ENCODE measurements around the gene PCCA. TPM values are rescaled to one million over a fixed set of nuclear protein-coding genes. Genes with fewer than 3 reads are reported as not detected.
A peak's percentile ranks its signal among the peaks of the same experiment; 100 is the strongest.

PCCA gene
- total and polyA plus RNA-seq, 2 donors (not counting 1 experiment from before 2014, with no cell fraction given): 11.2 to 73.0 TPM

DNA sequence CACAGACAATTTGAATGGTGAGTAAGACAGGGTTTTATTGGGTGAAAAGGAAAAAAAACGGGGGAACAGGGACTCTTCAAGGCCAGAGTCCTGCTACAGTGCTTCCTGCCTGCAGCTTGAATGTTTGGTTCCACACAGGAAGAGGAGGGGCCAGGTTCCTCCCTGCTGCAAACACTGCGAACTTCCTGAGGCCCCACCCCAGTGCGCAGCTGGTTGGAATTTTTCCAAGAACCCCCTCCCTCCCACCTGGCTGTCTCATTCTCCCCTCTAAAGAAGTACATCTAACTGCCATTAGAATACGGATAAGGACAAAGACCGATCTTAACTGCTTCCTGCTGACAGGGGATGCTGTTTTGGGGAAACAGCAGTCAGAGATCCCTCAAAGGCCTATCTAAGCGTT is 314.8 kb downstream of the PCCA start:
- Histone ChIP-seq H3K9ac (ENCODE audit: insufficient read depth, low read length) (no peak overlapping the region), H3K27me3 (ENCODE audit: control insufficient read depth, insufficient read depth, low read length) (no peaks in the 10 kb centered on the region), H3K4me1 (ENCODE audit: control insufficient read depth, extremely low read depth, insufficient read depth, low read length) (no peaks in the 10 kb centered on the region), H3K79me2 (ENCODE audit: control insufficient read depth, insufficient read depth, low read length) (no peaks in the 10 kb centered on the region), H2AFZ (ENCODE audit: low read length) (no peak overlapping the region), H3K27ac (ENCODE audit: insufficient read depth, low read length) (no peak overlapping the region), H3K36me3 (ENCODE audit: control insufficient read depth, insufficient read depth, low read length) (no peaks in the 10 kb centered on the region), H3K9me3 (ENCODE audit: control insufficient read depth, insufficient read depth, low read depth, low read length) (no peaks in the 10 kb centered on the region), H3K4me2 (ENCODE audit: extremely low read depth, insufficient read depth, low read length) (no peak overlapping the region), H4K20me1 (ENCODE audit: control insufficient read depth, extremely low read depth, insufficient read depth, low read length) (no peaks in the 10 kb centered on the region), H3K4me3 (replicated peaks in 1 of 4; ENCODE audit: control extremely low read depth in 1 of 4, insufficient read depth in 1 of 4, low read depth in 3 of 4, low read length in 4 of 4) (no peak overlapping the region)
- no peak for TF ChIP-seq EZH2 (IDR thresholded peaks at IDR 0.05; ENCODE audit: low read length, missing control alignments)
- TF ChIP-seq, protein P1, sequence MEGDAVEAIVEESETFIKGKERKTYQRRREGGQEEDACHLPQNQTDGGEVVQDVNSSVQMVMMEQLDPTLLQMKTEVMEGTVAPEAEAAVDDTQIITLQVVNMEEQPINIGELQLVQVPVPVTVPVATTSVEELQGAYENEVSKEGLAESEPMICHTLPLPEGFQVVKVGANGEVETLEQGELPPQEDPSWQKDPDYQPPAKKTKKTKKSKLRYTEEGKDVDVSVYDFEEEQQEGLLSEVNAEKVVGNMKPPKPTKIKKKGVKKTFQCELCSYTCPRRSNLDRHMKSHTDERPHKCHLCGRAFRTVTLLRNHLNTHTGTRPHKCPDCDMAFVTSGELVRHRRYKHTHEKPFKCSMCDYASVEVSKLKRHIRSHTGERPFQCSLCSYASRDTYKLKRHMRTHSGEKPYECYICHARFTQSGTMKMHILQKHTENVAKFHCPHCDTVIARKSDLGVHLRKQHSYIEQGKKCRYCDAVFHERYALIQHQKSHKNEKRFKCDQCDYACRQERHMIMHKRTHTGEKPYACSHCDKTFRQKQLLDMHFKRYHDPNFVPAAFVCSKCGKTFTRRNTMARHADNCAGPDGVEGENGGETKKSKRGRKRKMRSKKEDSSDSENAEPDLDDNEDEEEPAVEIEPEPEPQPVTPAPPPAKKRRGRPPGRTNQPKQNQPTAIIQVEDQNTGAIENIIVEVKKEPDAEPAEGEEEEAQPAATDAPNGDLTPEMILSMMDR (conservative IDR thresholded peaks at IDR 0.05 in 1 of 2, IDR thresholded peaks at IDR 0.05 in 1 of 2; ENCODE audit: low read depth in 1 of 2, low read length in 2 of 2): no peak
- no peak for DNase-seq (ENCODE audit: low read depth in 2 of 2)

DNA sequence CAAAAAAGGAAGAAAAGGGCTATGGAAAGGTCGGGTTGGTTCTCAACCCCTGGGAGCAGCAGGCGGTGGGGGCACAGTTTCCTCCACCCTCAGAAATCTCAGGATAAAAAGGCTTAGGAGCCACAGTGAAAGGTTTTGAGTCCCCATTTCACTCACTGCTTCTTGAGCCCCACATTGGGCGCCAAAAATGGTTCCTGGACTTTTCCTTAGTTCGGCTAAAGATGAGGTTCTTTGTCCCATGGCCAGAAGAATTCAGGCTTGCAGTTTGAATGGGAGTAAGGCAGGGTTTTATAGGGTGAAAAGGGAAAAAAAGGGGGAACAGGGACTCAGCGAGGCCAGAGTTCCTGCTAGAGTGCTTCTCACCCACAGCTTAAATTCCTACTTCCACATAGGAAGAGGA is 320.2 kb downstream of the PCCA start:
- H3K4me2 ChIP-seq (ENCODE audit: extremely low read depth, insufficient read depth, low read length): no peak overlapping the region
- no peaks in the 10 kb centered on the region for H4K20me1 ChIP-seq (ENCODE audit: control insufficient read depth, extremely low read depth, insufficient read depth, low read length)
- H3K4me1 ChIP-seq (ENCODE audit: control insufficient read depth, extremely low read depth, insufficient read depth, low read length): no peaks in the 10 kb centered on the region
- H3K9ac ChIP-seq (ENCODE audit: insufficient read depth, low read length): no peak overlapping the region
- H3K27me3 ChIP-seq (ENCODE audit: control insufficient read depth, insufficient read depth, low read length): no peaks in the 10 kb centered on the region
- peaks cover 2% of the 10 kb centered on the region for H3K9me3 ChIP-seq (ENCODE audit: control insufficient read depth, insufficient read depth, low read depth, low read length)
- TF ChIP-seq, protein P1 (conservative IDR thresholded peaks at IDR 0.05 in 1 of 2, IDR thresholded peaks at IDR 0.05 in 1 of 2; ENCODE audit: low read depth in 1 of 2, low read length in 2 of 2): no peak
- TF ChIP-seq EZH2 (IDR thresholded peaks at IDR 0.05; ENCODE audit: low read length, missing control alignments): no peak
- no peak overlapping the region for H3K4me3 ChIP-seq (replicated peaks in 1 of 4; ENCODE audit: control extremely low read depth in 1 of 4, insufficient read depth in 1 of 4, low read depth in 3 of 4, low read length in 4 of 4)
- H3K36me3 ChIP-seq (ENCODE audit: control insufficient read depth, insufficient read depth, low read length): no peaks in the 10 kb centered on the region
- no peaks in the 10 kb centered on the region for H3K79me2 ChIP-seq (ENCODE audit: control insufficient read depth, insufficient read depth, low read length)
- DNase-seq (ENCODE audit: low read depth in 2 of 2): no peak
- no peak overlapping the region for H3K27ac ChIP-seq (ENCODE audit: insufficient read depth, low read length)
- no peak overlapping the region for H2AFZ ChIP-seq (ENCODE audit: low read length)

DNA sequence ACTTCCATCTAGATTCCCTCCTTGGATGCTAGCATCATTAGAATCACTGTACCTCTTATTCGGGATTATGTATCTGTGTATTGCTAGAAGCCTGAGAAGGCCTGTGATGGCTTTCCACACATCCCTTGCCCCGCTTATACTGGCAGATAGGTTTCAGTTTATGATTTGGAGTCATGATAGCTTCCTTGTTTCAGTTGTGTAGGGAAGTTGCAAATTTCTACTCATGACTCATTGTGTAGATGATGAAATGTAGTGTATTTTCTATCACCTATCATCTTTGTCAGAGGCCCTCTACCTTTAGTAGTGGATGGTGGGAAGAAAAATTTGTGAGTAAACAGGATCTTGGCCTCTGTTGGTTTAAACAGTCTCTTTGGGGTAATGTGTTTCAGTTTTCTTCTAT is 334.5 kb downstream of the PCCA start:
- Histone ChIP-seq H3K9ac (ENCODE audit: insufficient read depth, low read length) (no peak overlapping the region), H3K79me2 (ENCODE audit: control insufficient read depth, insufficient read depth, low read length) (no peaks in the 10 kb centered on the region), H3K27ac (ENCODE audit: insufficient read depth, low read length) (no peak overlapping the region), H3K4me2 (ENCODE audit: extremely low read depth, insufficient read depth, low read length) (no peak overlapping the region), H3K4me3 (replicated peaks in 1 of 4; ENCODE audit: control extremely low read depth in 1 of 4, insufficient read depth in 1 of 4, low read depth in 3 of 4, low read length in 4 of 4) (no peak overlapping the region), H2AFZ (ENCODE audit: low read length) (no peak overlapping the region), H3K9me3 (ENCODE audit: control insufficient read depth, insufficient read depth, low read depth, low read length) (no peaks in the 10 kb centered on the region), H3K36me3 (ENCODE audit: control insufficient read depth, insufficient read depth, low read length) (no peaks in the 10 kb centered on the region), H3K4me1 (ENCODE audit: control insufficient read depth, extremely low read depth, insufficient read depth, low read length) (no peaks in the 10 kb centered on the region), H4K20me1 (ENCODE audit: control insufficient read depth, extremely low read depth, insufficient read depth, low read length) (no peaks in the 10 kb centered on the region), H3K27me3 (ENCODE audit: control insufficient read depth, insufficient read depth, low read length) (no peaks in the 10 kb centered on the region)
- peak in 1 of 2 donors; percentile 39 for DNase-seq (ENCODE audit: low read depth in 2 of 2)
- no peak for TF ChIP-seq EZH2 (IDR thresholded peaks at IDR 0.05; ENCODE audit: low read length, missing control alignments)
- TF ChIP-seq, protein P1 (conservative IDR thresholded peaks at IDR 0.05 in 1 of 2, IDR thresholded peaks at IDR 0.05 in 1 of 2; ENCODE audit: low read depth in 1 of 2, low read length in 2 of 2): no peak
